AML-193 (cell line): ENCODE data around the gene TMEM44.

ENCODE experiments used
- DNase-seq, 2 experiments: peaks; one replicate each; lab custom pipeline; 2025; lab: John Stamatoyannopoulos, UW

Gene TMEM44

GRCh38 chr3:194633349-194634004 is at the start of gene TMEM44:
TMEM44 (minus strand) TSS chr3:194633419; CDS start chr3:194633215, 204 bp downstream.
- DNase-seq, result peak; percentile 91 to 94

GRCh38 chr3:194682694-194683310 is 49.6 kb upstream of the TMEM44 start:
- DNase-seq, result peak; percentile 92 to 93

GRCh38 chr3:194682189-194682693 is 49.0 kb upstream of the TMEM44 start:
- no peak for DNase-seq

- DNase-seq, result no peak
Measured at GRCh38 chr3:194680888-194681615, 47.8 kb upstream of the TMEM44 start.

GRCh38 chr3:194676471-194676870 is 43.3 kb upstream of the TMEM44 start:
- no peak for DNase-seq

GRCh38 chr3:194675680-194676079 is 42.5 kb upstream of the TMEM44 start:
- no peak for DNase-seq

GRCh38 chr3:194675081-194675640 is 41.9 kb upstream of the TMEM44 start:
- no peak for DNase-seq

GRCh38 chr3:194673761-194674160 is 40.5 kb upstream of the TMEM44 start:
- no peak for DNase-seq

- no peak for DNase-seq
Measured at GRCh38 chr3:194672876-194673275, 39.7 kb upstream of the TMEM44 start.

GRCh38 chr3:194671900-194672808 is 38.9 kb upstream of the TMEM44 start, which contains the start of gene LSG1:
LSG1 (minus strand) TSS chr3:194672191; CDS start chr3:194672162, 29 bp downstream.
- peak; percentile 97 to 99 for DNase-seq

- DNase-seq, result peak; percentile 67 to 74
Measured at GRCh38 chr3:194671511-194671899, 38.3 kb upstream of the TMEM44 start.

- DNase-seq, result no peak
Measured at GRCh38 chr3:194667363-194667762, 34.1 kb upstream of the TMEM44 start.

GRCh38 chr3:194664857-194665256 is 31.6 kb upstream of the TMEM44 start:
- DNase-seq, result no peak

- DNase-seq, result no peak
Measured at GRCh38 chr3:194661946-194662345, 28.7 kb upstream of the TMEM44 start.

- DNase-seq, result no peak
Measured at GRCh38 chr3:194661374-194661773, 28.2 kb upstream of the TMEM44 start.

GRCh38 chr3:194659778-194660177 is 26.6 kb upstream of the TMEM44 start:
- no peak for DNase-seq

- peak; percentile 13 to 20 for DNase-seq
Measured at GRCh38 chr3:194658477-194659242, 25.4 kb upstream of the TMEM44 start.

GRCh38 chr3:194657439-194657838 is 24.2 kb upstream of the TMEM44 start:
- DNase-seq, result no peak

- DNase-seq, result no peak
Measured at GRCh38 chr3:194654443-194654842, 21.2 kb upstream of the TMEM44 start.

GRCh38 chr3:194647747-194648146 is 14.5 kb upstream of the TMEM44 start:
- no peak for DNase-seq

GRCh38 chr3:194642769-194643168 is 9.6 kb upstream of the TMEM44 start:
- no peak for DNase-seq
